Measurements from ENCODE around the gene GPC6.

DNA sequence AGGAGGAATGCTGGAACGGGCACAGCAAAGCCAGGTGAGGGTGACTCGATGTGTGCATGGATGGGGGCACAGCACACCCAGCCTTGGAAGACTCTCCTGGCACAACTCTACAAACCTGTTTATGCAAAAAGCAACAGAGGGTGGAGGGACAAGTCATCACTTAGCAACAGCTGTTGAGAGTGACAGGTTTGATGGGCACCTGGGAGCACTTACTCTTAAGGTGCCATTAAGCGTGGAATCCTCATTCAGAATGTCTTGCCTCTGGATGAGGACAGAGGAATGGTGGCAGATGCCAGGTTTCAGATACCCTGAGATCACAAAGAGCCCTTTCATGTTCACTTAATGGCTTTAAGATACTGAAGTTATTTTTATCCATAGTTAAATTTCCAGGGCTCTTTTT, 1155.9 kb downstream of the GPC6 start:
- TF ChIP-seq ZNF57 (CRISPR knock-in tag; IDR thresholded peaks at IDR 0.05): no peak
- no peak for TF ChIP-seq TCF7L2 (IDR thresholded peaks at IDR 0.05; ENCODE audit: low read depth, low read length)
- TF ChIP-seq, protein P1, sequence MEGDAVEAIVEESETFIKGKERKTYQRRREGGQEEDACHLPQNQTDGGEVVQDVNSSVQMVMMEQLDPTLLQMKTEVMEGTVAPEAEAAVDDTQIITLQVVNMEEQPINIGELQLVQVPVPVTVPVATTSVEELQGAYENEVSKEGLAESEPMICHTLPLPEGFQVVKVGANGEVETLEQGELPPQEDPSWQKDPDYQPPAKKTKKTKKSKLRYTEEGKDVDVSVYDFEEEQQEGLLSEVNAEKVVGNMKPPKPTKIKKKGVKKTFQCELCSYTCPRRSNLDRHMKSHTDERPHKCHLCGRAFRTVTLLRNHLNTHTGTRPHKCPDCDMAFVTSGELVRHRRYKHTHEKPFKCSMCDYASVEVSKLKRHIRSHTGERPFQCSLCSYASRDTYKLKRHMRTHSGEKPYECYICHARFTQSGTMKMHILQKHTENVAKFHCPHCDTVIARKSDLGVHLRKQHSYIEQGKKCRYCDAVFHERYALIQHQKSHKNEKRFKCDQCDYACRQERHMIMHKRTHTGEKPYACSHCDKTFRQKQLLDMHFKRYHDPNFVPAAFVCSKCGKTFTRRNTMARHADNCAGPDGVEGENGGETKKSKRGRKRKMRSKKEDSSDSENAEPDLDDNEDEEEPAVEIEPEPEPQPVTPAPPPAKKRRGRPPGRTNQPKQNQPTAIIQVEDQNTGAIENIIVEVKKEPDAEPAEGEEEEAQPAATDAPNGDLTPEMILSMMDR (IDR thresholded peaks at IDR 0.05 in 2 of 3, conservative IDR thresholded peaks at IDR 0.05 in 1 of 3; ENCODE audit: insufficient read depth in 2 of 3, low read depth in 1 of 3, low read length in 3 of 3): no peak
- TF ChIP-seq YY1 (IDR thresholded peaks at IDR 0.05; ENCODE audit: borderline replicate concordance in 1 of 3, control insufficient read depth in 1 of 3, extremely low read depth in 1 of 3, insufficient read depth in 3 of 3, insufficient read length in 1 of 3, insufficient replicate concordance in 2 of 3, low read depth in 1 of 3, low read length in 2 of 3): no peak
- TF ChIP-seq HCFC1 (IDR thresholded peaks at IDR 0.05; ENCODE audit: low read depth, low read length): no peak
